Rectal smooth muscle tissue (tissue), 1 donor: Measurements from ENCODE around the gene RASGRP3.

Experiments
- H3K27ac ChIP-seq: one replicate; pipeline ENCODE4 v1.7.0; 2013; ENCODE audit warnings: low read depth, low read length, inconsistent platforms
- H3K27me3 ChIP-seq: one replicate; pipeline ENCODE4 v1.7.0; 2013; ENCODE audit warnings: low read length; ENCODE audit not compliant: control insufficient read depth, insufficient read depth
- H3K36me3 ChIP-seq: one replicate; pipeline ENCODE4 v1.7.0; 2013; ENCODE audit warnings: low read length; ENCODE audit not compliant: control insufficient read depth, insufficient read depth
- H3K4me1 ChIP-seq: one replicate; pipeline ENCODE4 v1.7.0; 2013; ENCODE audit warnings: low read length; ENCODE audit not compliant: control insufficient read depth, insufficient read depth
- H3K4me3 ChIP-seq: one replicate; pipeline ENCODE4 v1.7.0; 2013; ENCODE audit warnings: low read length
- H3K9ac ChIP-seq: one replicate; pipeline ENCODE4 v1.7.0; 2013; ENCODE audit warnings: low read length

The RASGRP3 gene

GRCh38 chr2:33550206-33550605, 73.8 kb downstream of the RASGRP3 start:
- H3K4me3 ChIP-seq = no peak overlapping the region
- no peaks in the 10 kb centered on the region for H3K4me1 ChIP-seq
- no peak overlapping the region for H3K27ac ChIP-seq
- H3K27me3 ChIP-seq = no peaks in the 10 kb centered on the region
- no peak overlapping the region for H3K9ac ChIP-seq
- no peaks in the 10 kb centered on the region for H3K36me3 ChIP-seq

- Histone ChIP-seq H3K9ac (no peak overlapping the region), H3K4me3 (no peak overlapping the region), H3K4me1 (no peaks in the 10 kb centered on the region), H3K27me3 (no peaks in the 10 kb centered on the region), H3K27ac (no peak overlapping the region), H3K36me3 (no peaks in the 10 kb centered on the region)
Measured at GRCh38 chr2:33552758-33553461, 76.5 kb downstream of the RASGRP3 start.

GRCh38 chr2:33555681-33556080, 79.2 kb downstream of the RASGRP3 start:
- Histone ChIP-seq H3K9ac (no peak overlapping the region), H3K36me3 (no peaks in the 10 kb centered on the region), H3K4me3 (no peak overlapping the region), H3K27me3 (no peaks in the 10 kb centered on the region), H3K27ac (no peak overlapping the region), H3K4me1 (no peaks in the 10 kb centered on the region)

GRCh38 chr2:33559328-33559727, 82.9 kb downstream of the RASGRP3 start:
- no peak overlapping the region for H3K27ac ChIP-seq
- H3K9ac ChIP-seq = no peak overlapping the region
- H3K4me1 ChIP-seq = no peaks in the 10 kb centered on the region
- no peaks in the 10 kb centered on the region for H3K27me3 ChIP-seq
- no peaks in the 10 kb centered on the region for H3K36me3 ChIP-seq
- H3K4me3 ChIP-seq = no peak overlapping the region

GRCh38 chr2:33560017-33560416, 83.6 kb downstream of the RASGRP3 start:
- Histone ChIP-seq H3K9ac (no peak overlapping the region), H3K27me3 (no peaks in the 10 kb centered on the region), H3K36me3 (no peaks in the 10 kb centered on the region), H3K27ac (no peak overlapping the region), H3K4me3 (no peak overlapping the region), H3K4me1 (no peaks in the 10 kb centered on the region)

- no peak overlapping the region for H3K9ac ChIP-seq
- no peaks in the 10 kb centered on the region for H3K36me3 ChIP-seq
- no peaks in the 10 kb centered on the region for H3K4me1 ChIP-seq
- no peak overlapping the region for H3K4me3 ChIP-seq
- no peaks in the 10 kb centered on the region for H3K27me3 ChIP-seq
- H3K27ac ChIP-seq = no peak overlapping the region
Measured at GRCh38 chr2:33561872-33562271, 85.4 kb downstream of the RASGRP3 start.

GRCh38 chr2:33570681-33571080, 94.2 kb downstream of the RASGRP3 start:
- H3K4me1 ChIP-seq = no peaks in the 10 kb centered on the region
- H3K27ac ChIP-seq = no peak overlapping the region
- no peaks in the 10 kb centered on the region for H3K27me3 ChIP-seq

GRCh38 chr2:33573657-33574056, 97.2 kb downstream of the RASGRP3 start:
- Histone ChIP-seq H3K27ac (no peak overlapping the region), H3K4me1 (no peaks in the 10 kb centered on the region), H3K27me3 (no peaks in the 10 kb centered on the region), H3K4me3 (no peak overlapping the region), H3K9ac (no peak overlapping the region), H3K36me3 (no peaks in the 10 kb centered on the region)

More at GRCh38 chr2:33570681-33571080, 94.2 kb downstream of the RASGRP3 start:
- Histone ChIP-seq H3K36me3 (no peaks in the 10 kb centered on the region), H3K9ac (no peak overlapping the region), H3K4me3 (no peak overlapping the region)

- Histone ChIP-seq H3K27me3 (no peaks in the 10 kb centered on the region), H3K9ac (no peak overlapping the region), H3K27ac (no peak overlapping the region), H3K36me3 (no peaks in the 10 kb centered on the region), H3K4me1 (no peaks in the 10 kb centered on the region), H3K4me3 (no peak overlapping the region)
Measured at GRCh38 chr2:33577084-33577483, 100.6 kb downstream of the RASGRP3 start.

- Histone ChIP-seq H3K4me3 (no peak overlapping the region), H3K9ac (no peak overlapping the region), H3K4me1 (no peaks in the 10 kb centered on the region), H3K27ac (no peak overlapping the region), H3K36me3 (no peaks in the 10 kb centered on the region), H3K27me3 (no peaks in the 10 kb centered on the region)
Measured at GRCh38 chr2:33577668-33578067, 101.2 kb downstream of the RASGRP3 start.

GRCh38 chr2:33579227-33579626, 102.8 kb downstream of the RASGRP3 start:
- H3K4me1 ChIP-seq = no peaks in the 10 kb centered on the region
- no peak overlapping the region for H3K4me3 ChIP-seq
- H3K27ac ChIP-seq = no peak overlapping the region
- H3K36me3 ChIP-seq = no peaks in the 10 kb centered on the region
- H3K9ac ChIP-seq = no peak overlapping the region
- no peaks in the 10 kb centered on the region for H3K27me3 ChIP-seq

GRCh38 chr2:33581872-33582271, 105.4 kb downstream of the RASGRP3 start:
- no peak overlapping the region for H3K27ac ChIP-seq
- peaks cover 8% of the 10 kb centered on the region for H3K4me1 ChIP-seq
- H3K27me3 ChIP-seq = no peaks in the 10 kb centered on the region
- H3K9ac ChIP-seq = no peak overlapping the region
- H3K36me3 ChIP-seq = peaks cover 10% of the 10 kb centered on the region
- H3K4me3 ChIP-seq = no peak overlapping the region

- H3K9ac ChIP-seq = no peak overlapping the region
- H3K4me3 ChIP-seq = no peak overlapping the region
- peaks cover 8% of the 10 kb centered on the region for H3K4me1 ChIP-seq
- no peak overlapping the region for H3K27ac ChIP-seq
- no peaks in the 10 kb centered on the region for H3K27me3 ChIP-seq
- peaks cover 10% of the 10 kb centered on the region for H3K36me3 ChIP-seq
Measured at GRCh38 chr2:33583194-33583938, 106.9 kb downstream of the RASGRP3 start.
